Superior temporal gyrus (tissue), 1 donor: ENCODE results near the gene SNN.

Experiments
- DNase-seq: peaks from one replicate; pipeline ENCODE4 v3.0.0-alpha.2; 2016; ENCODE audit errors: extremely low spot score

The SNN gene

DNA sequence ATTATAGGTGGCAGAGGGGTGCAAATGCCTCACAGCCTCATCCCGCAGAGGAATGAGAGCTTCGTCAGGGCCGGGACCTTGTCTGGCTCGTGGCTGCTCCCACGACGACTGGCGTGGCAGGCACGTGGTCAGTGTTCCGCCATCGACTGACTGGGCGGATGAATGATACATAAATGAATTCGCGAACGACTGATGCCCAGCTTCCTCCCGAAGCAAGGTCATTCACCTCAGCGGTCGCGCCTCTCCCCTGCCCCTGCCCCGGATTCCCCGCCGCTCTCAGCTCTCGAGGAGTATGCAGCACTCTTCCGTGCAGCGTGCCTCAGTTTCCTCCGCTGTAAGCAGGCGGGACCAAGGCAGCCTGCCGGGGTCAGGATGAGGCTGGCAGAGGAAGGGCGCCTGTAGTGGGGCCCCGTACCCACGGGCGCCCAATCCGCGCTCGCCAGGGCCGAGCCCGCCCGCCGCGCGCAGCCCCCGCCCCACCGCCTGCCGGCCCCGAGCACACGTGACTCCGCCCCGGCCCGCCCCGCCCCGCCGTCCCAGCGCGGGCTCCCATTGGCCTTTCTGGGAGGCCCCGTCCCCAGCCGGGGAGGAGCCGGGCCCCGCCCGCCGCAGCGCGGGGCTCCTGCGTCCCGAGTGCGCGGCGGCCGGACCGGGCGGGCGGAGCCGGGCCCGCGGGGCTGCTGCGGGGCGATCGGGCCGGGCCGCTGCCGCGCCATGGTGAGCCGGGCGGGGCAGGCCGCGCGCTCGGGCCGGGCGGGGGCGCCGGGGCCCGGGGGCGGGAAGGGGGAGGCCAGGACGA is at the start of gene SNN:
SNN (plus strand) TSS at position 632 of the 799 bp plus-strand sequence. CDS start 7,605 bp downstream, outside the sequence.
- DNase-seq: peak; percentile 85

DNA sequence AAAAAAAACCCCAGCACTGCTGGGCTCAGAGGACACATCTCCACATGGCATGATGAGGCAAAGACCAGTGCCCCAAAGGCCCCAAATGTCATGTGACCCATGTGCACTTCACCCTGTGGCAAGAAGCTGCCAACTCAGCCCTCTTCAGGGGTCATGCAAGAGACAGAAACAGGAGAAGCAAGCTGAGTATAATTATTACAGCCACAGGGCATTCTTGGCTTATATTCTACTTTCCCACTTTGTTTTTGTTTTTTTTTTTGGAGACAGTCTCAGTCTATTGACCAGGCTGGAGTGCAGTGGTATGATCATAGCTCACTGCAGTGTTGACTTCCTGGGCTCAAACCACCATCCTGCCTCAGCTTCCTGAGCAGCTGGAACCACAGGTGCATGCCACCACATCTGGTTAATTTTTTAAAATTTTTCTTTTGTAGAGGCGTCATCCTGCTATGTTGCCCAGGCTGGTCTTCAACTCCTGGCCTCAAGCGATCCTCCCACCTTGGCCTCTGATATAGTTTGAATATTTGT is 48.9 kb upstream of the SNN start:
- DNase-seq: no peak

DNA sequence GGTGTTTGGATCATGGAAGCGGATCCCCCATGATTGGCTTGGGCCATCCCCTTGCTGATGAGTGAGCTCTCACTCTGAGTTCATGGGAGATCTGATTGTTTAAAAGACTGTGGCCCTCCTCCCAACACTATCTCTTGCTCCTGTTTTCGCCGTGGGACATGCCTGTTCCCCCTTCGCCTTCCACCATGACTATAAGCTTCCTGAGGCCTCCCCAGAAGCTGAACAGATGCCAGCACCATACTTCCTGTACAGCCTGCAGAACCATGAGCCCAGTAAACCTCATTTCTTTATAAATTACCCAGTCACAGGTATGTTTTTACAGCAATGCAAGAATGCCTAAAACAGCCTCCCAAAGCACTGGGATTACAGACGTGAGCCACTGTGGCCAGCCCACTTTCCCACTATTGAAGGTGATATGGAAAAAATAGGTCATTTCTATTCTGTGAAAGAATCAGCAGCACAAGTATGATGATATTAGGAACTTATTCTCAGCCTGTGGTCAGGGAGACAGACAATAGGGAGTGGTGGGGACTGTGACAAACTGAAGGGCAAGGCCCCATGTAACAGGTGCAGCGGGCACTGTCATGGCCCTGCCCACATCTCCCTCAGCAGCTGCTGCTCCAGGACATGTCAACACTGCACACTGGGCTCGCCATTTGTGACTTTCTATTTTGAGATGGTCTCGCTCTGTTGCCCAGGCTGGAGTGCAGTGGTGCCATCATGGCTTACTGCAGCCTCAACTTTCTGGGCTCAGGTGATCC is 47.8 kb upstream of the SNN start:
- DNase-seq: no peak

DNA sequence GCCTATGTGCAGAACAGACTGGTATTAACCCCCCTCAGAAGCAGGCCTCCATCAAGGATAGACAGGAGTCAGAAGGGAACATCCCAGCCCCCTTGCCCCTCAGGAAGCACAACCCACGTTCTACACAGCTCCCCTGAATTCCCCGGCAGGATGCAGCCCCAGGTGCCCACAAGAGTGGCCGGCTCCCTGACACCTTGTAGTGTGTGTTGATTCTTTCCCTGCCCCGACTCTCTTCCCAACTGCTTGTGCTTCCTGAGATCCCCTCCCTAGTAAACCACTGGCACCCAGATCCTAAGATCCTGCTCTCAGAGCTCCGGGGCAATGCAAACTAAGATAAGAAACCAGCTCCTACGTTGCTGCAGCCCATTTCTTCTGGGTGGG is 46.7 kb upstream of the SNN start:
- DNase-seq: no peak

DNA sequence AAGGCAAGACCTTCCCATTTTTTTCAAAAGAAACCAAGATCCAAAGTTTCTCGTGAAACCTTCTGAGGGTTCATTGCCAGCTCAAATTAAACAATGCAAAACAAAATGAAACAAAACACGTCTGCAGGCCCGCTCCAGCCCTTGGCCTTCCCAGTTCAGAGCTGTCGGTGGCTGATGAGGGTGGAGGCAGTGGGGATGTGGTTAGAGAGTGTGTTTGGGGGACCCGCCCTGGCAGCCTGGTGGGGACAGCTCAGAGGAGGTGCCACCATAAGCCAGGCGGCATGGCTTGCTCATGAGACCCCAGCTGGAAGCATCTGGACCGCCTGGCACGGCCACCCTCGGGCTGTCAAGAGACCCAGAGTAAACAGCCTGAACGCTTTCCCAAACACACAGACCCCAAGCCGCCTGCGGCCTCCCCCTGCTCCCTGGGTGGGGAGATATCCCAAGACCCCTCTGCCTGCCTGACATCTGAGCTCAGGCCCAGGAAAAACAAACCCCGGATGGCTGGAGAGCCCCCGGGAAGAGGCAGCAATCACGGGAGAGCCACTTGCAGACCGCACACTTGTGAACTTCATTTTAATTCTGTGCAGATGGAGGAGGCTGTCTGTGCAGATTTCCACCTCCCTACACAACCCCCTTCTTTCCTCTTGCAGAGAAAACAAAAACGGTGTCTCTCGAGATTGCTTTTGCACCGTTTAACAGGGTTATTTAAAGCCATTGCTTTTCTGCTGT is 46.2 kb upstream of the SNN start:
- DNase-seq: peak; percentile 14

DNA sequence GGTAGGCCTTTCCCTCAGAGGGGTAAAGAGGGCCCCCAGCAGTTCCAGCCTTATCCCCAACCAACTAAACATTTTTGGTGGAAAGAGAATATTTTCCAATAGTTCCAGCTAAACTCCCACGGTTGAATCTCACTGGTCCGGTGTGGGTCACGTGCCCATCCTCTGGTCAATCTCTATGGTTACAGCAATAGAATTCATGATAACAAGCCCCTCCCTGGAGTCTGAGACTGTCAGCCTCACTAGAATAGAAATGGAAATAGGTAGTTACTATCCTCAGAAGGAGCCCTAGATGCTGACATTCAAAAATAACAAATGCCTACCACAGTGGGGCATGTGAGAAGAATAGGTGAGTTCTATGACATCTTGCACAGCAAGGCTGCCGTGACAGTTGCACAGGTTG is 44.0 kb upstream of the SNN start:
- no peak for DNase-seq

DNA sequence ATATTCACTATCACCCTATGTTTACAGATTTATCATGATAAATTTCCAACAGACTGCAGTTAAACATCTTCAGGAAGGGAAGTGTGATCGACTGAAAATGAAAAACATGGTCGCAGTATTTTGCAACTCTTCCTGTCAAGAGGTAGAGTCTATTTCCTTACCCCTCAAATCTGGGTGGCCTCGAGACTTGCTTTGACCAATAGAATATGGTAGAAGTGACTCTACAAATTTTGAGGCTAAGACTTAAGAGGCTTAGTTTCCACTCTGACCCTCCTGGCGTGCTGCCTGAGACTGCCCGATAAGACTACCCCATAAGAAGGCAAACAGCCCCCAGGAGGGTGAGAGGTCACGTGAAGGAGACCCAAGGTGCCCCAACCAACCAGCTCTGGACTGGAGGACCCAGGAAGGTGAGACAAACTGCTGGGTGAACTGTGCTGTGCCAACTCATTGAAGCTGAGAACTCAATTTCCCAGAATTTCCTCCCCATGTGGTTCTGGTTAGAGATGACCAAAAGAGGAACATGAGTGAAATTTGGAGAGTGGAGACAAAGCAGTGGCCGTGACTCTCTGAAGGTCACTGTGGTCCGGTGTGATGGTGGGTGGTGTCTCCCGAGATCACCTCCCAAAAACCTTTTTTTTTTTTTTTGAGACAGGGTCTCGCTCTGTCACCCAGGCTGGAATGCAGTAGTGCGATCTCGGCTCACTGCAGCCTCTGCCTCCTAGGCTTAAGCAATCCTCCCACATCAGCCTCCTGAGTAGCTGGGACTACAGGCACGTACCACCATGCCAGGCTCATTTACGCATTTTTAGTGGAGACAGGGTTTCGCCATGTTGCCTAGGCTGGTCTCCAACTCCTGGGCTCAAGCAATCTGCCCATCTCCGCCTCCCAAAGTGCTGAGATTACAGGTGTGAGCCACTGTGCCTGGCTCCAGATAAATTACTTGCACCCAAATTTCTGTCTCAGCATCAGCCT is 43.3 kb upstream of the SNN start:
- no peak for DNase-seq

DNA sequence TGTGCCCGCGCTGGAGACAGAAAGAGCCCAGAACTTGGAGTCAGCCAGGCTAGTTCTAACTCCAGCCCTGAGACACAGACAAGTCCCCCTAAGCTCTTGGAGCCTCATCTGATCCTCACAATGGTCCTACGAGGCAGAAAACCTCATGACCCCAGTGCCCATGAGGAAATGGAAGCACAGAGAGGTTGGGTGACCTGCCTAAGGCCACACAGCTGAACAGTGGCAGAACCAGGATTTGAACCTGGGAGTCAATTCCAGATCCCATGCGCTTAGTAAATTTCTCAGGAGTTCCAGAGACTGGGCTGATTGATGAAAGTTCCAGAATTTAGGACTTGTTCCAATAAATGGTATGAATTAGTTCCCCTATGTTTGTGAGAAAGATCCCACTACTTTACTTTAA is 42.5 kb upstream of the SNN start:
- no peak for DNase-seq

DNA sequence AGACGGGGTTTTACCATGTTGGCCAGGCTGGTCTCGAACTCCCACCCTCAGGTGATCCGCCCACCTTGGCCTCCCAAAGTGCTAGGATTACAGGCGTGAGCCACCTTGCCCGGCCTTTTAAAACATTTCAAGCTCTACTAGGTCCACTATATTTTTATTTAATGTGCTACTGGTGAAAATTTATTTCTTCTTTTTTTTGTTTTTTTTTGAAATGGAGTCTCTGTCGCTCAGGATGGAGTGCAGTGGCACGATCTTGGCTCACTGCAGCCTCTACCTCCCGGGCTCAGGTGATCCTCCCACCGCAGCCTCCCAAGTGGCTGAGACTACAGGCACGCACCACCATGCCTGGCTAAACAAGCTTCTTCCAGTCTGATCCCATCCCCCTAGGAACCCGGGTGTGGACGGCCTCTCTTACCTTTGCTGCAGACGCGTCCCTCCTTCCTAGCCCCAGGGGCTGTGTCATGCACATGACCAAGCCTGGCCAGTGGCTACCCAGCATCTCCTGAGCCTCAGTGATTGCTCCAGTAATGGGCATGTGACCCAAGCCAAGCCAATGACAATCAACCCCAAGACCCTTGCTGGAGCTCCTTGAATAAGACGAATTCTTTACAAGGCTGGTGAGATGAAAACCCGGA is 41.5 kb upstream of the SNN start:
- DNase-seq: no peak

DNA sequence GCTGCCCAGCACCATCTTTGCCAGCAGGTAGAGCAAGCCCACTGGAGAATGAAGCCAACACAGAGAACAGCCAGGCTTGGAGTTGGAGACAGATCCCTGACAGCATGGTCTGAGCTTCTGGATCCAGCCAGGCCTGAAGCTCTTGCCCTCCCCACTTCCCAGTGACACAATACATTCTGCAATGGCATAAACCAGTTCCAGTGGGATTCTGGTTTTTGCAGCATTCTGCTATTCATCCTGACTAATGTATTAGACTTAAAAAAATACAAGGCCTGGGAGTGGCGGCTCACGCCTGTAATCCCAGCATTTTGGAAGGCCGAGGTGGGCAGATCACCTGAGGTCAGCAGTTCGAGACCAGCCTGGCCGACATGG is 41.0 kb upstream of the SNN start:
- no peak for DNase-seq

DNA sequence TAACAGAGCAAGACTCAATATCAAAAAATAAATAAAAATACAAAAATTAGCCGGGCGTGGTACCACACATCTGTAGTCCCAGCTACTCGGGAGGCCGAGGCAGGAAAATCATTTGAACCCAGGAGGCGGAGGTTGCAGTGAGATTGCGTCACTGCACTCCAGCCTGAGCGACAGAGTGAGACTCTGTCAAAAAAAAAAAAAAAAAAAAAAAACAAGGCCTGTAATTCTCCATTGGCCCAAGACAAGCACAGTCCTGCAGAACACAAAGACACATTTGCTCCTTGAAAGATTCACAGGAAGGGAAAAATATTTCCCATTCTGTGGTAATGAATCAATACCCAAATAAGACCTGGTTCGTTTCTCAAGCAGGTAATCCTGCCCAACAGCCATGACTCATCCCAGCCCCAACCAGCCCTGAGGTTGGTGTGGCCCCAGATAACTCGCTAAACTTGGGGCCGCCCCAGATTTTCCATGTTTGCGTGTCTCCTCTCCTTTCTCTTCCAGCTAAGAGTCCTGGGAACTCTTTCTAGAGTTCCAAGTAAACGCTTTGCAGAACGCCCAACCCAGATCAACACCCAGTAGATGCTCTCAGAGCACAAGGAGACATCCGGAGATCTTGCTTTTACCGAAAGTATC is 40.3 kb upstream of the SNN start:
- no peak for DNase-seq

DNA sequence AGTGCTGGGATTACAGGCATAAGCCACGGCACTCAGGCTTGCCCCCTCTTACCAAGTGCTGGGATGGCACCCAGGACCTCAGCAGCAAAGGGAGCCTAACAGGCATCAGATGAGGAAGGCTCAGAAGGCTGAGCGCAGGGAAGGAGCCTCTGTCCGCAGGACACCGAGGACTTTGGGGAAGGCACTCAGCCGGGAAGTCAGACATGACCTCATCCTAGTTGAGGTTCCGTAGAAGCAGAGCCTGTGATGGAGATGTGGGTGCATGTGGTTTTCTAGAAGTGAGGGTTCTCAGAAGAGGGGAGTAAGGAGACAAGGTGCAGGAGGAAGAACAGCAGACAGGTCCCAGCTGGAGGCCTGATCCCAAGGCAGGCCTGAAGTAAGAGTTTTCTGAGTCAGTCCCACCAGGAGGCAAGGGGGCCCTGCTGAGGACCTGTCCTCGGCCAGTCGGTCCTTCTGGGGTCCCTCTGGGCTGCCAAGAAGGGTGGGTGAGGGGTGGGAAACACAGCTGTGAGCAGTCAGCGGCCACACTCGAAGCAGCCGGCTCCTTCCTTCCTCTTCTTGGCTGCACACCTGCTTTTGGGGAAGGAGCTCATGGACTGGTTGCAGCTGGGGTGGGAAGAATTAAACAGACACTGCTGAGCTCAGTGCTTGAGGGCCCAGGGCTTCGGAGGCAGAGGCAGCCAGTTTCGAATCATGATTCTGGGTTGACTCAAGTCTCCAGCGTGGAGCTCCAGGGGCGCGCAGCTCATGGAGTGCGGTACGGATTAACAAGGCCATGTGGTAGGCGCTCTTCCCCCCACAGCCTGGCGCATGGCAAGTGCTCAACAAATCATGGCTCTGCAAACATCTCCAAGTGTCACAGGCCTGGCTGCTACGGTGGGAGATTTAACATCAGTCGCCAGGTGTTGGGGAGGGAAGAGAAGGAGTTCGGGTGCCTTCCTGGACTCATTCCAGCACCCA is 38.9 kb upstream of the SNN start:
- no peak for DNase-seq

DNA sequence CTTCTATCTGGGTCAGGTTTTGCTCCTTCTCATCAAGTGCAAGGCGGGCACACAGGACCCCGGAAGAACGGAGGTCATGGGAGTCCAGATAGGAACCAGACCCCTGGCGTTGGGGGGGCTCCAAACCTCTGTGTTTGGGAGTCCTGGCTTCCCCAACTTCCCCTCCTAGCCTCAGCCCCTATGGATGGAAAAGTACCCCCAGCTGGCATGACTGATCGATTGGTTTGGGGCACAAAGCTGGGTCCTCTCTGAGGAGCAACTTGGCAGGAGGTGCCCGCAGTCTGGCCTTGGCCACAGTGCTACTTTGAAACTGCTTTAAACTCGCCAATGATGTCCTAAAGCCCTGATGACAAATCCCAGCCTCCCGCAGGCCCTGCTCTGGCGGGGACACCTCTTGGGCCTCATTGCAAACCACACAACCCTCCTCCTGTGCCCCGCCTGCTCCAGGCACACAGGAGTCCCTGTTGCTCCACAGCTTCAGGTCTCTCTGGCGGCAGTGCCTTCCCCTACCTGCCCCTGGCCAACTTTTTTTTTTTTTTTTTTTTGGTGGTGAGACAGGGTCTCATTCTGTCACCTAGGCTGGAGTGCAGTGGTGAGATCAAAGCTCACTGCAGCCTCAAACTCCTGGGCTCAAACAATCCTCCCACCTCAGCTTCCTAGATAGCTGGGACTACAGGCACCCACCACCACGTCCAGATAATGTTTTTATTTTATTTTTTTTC is 38.0 kb upstream of the SNN start:
- DNase-seq: no peak

DNA sequence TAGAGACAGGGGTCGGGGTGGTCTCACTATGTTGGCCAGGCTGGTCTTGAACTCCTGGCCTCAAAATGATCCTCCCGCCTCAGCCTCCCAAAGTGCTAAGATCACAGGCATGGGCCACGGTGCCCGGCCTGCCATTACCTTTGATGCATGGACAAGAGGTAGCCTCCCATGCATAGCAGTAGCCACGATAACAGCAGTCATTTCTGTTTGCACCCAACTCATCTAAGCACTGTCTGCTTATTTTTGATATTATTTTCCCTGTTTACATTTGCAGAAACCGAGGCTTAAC is 37.5 kb upstream of the SNN start:
- no peak for DNase-seq

DNA sequence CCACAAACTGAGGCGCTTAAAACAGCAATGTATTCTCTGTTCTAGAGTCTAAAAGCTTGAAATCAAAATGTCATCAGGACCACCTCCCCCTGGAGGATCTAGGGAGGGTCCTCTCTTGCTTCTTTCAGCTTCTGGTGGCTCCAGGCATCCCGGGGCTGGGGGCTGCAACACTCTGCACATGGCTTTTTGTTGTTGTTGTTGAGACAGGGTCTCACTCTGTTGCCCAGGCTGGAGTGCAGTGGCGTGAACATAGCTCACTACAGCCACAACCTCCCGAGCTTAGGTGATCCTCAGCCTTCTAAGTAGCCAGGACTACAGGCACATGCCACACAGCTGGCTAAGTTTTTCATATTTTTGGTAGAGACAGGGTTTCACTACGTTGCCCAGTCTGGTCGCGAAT is 37.0 kb upstream of the SNN start:
- DNase-seq: no peak

DNA sequence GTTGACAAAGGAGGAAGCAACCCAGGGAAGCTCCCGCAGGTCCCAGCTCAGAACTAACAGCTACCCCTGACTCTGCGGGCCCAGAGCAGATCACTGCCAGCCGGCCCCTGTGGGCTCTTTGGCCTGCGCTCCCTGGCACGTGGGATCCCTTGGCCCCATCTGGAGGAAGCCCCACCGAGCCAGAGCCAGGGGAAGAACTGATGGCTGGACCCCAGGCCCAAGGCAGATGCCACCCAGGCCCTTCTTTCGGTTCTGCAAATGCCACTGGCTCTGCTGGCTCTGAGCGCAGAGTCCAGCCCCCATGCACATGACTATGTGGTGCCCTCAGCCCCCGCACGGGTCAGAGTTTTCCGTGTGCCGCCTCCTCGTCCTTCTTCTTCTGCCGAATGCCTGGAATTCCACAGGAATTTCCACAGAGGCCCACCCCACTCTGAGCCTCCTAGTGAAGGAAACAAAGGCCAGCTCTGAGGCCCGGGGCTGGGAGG is 35.8 kb upstream of the SNN start:
- no peak for DNase-seq

DNA sequence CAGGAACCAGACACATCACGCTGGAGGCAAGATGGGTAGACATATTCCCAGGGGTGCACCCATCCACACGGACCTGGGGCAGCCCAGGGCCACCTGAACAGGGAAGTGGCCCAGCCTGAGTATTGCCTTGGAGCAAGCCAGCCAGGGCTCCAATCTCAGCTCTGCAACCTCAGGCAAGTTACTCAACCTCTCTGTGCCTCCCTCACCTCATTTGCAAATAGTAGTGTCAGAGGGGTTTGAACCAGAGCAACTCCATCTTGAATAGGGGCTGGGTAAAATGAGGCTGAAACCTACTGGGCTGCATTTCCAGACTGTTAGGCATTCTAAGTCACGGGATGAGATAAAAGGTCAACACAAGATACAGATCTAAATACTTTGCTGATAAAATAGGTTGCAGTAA is 35.1 kb upstream of the SNN start:
- no peak for DNase-seq

DNA sequence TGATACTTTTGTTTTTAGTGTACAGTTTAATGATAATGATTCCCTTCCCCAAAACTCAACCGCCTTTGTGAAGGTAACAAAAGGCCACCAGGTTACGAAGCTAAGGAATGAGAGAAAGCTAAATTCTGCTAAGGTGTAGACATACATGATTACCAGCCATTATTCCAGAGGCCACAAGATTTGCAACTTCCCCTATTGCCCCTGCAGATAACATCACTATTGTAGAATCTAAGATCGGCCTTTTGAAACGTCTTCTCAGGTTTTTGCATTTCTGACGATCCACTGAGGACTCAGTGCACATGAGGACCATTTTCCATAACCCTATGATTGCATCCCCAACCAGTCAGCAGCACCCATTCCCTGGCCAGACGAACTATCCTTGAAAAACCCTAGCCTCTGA is 33.9 kb upstream of the SNN start:
- DNase-seq: no peak
